GM12891 (cell line): ENCODE results near the gene DCC.

Experiments
- DNase-seq: peaks from one replicate; pipeline ENCODE4 v3.0.0; 2011; ENCODE audit warnings: low spot score; ENCODE audit not compliant: insufficient read length
- FAIRE-seq: peaks from 2 replicates; lab custom pipeline; 2011; peaks lifted over from hg19 to GRCh38; lab: Jason Lieb, UNC
- PAX5 ChIP-seq: IDR thresholded peaks from 2 replicates; pipeline ENCODE4 v1.6.1; 2011; ENCODE audit warnings: low read length, moderate library complexity, mild to moderate bottlenecking; ENCODE audit not compliant: insufficient read depth, severe bottlenecking
- POLR2A ChIP-seq: IDR thresholded peaks from 2 replicates; pipeline ENCODE4 v1.6.1; 2011; ENCODE audit warnings: low read depth, low read length, control low read depth
- POLR2AphosphoS5 ChIP-seq: IDR thresholded peaks from 2 replicates; pipeline ENCODE4 v1.6.1; 2011; ENCODE audit warnings: low read depth, low read length, control low read depth
- POU2F2 ChIP-seq: IDR thresholded peaks from 2 replicates; pipeline ENCODE4 v1.6.1; 2011; ENCODE audit warnings: low read depth, mild to moderate bottlenecking, control low read depth, low read length, moderate library complexity
- SPI1 ChIP-seq: IDR thresholded peaks from 2 replicates; pipeline ENCODE4 v1.6.1; 2011; ENCODE audit warnings: low read depth, low read length, control low read depth
- TAF1 ChIP-seq: IDR thresholded peaks from 2 replicates; pipeline ENCODE4 v1.6.1; 2011; ENCODE audit warnings: low read depth, low read length, control low read depth

The DCC gene

GRCh38 chr18:52437161-52437560 is 97.2 kb downstream of the DCC start:
- DNase-seq (no peak), FAIRE-seq (no peak)
- no peak for TF ChIP-seq POU2F2
- no peak for TF ChIP-seq POLR2A
- no peak for TF ChIP-seq TAF1
- TF ChIP-seq POLR2AphosphoS5, result no peak
- TF ChIP-seq SPI1, result no peak
- TF ChIP-seq PAX5, result no peak

DNA sequence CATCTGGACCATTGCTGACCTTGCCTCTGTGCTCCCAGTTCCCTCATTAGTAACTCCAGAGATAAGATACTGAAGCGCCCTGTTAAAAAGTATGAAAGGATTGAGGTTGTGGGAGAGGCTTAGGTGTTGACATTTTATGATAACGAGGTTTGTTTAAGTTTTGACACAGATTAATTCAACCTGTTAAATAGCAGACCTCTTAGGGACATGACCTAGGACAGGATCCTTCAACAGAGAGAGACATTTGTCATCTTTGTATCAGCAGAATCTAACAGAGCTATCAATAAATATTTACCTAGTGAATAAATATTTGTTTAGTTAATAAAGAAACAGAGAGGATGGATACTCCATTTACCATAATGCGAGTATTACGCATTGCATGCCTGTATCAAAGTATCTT is 99.5 kb downstream of the DCC start:
- TF ChIP-seq SPI1 (no peak), PAX5 (no peak), POLR2A (no peak), POLR2AphosphoS5 (no peak)
- FAIRE-seq (no peak), DNase-seq (no peak)

DNA sequence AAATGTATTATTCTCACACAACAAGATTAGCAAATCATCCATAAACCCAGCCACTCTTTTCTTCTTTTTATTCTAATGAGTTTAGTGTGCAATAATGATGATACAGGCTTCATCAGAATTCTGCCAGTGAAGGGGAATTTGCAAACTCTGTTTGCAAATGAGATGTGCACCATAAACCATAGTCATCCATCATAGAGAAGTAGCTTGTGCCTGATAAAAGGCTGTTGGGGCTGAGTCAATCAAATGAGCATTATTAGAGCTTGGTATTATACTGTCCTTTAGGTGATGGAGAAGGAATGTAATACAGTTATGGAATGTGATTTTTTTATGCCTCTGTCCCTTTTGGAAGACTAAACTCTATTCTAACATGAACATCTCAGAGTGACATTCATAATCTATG is 101.8 kb downstream of the DCC start:
- no peak for FAIRE-seq

GRCh38 chr18:52442686-52443085 is 102.7 kb downstream of the DCC start:
- TF ChIP-seq SPI1 (no peak), POU2F2 (no peak), PAX5 (no peak), POLR2AphosphoS5 (no peak), POLR2A (no peak), TAF1 (no peak)
- FAIRE-seq, result no peak
- DNase-seq, result no peak

More for the DNA sequence above, 101.8 kb downstream of the DCC start:
- no peak for DNase-seq
- TF ChIP-seq TAF1 (no peak), PAX5 (no peak), SPI1 (no peak), POLR2AphosphoS5 (no peak), POLR2A (no peak), POU2F2 (no peak)

GRCh38 chr18:52451256-52451655 is 111.3 kb downstream of the DCC start:
- no peak for FAIRE-seq
- TF ChIP-seq PAX5 (no peak), POLR2A (no peak)
- no peak for DNase-seq

DNA sequence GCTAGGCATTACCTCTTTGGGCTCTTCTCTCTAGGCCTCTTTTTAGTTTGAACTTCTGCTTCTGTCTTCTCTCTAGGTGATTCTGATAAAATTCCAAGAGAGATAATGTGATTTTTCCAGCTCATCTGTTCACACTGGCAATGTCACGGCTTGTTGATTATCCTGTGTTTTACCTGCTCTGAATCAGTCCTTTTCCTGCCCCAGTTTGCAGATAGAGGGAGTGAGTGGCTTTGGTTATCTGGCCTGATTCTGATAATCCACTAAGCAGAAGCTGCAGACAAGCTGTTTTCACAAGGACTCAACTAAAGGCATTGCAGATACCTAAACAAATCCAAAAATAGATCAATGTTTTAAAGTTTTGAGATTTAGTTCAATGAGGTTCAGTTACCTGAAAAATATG is 111.9 kb downstream of the DCC start:
- no peak for TF ChIP-seq PAX5
- no peak for TF ChIP-seq POLR2A
- TF ChIP-seq POLR2AphosphoS5, result no peak
- TF ChIP-seq SPI1, result no peak
- TF ChIP-seq POU2F2, result no peak
- TF ChIP-seq TAF1, result no peak
- no peak for DNase-seq
- FAIRE-seq, result no peak

GRCh38 chr18:52452427-52452826 is 112.4 kb downstream of the DCC start:
- DNase-seq (no peak), FAIRE-seq (no peak)
- TF ChIP-seq TAF1, result no peak
- no peak for TF ChIP-seq POLR2AphosphoS5
- no peak for TF ChIP-seq POU2F2
- no peak for TF ChIP-seq PAX5

- FAIRE-seq (no peak), DNase-seq (no peak)
- TF ChIP-seq POLR2A, result no peak
- no peak for TF ChIP-seq POLR2AphosphoS5
- TF ChIP-seq SPI1, result no peak
- no peak for TF ChIP-seq TAF1
- no peak for TF ChIP-seq PAX5
- TF ChIP-seq POU2F2, result no peak
Measured at GRCh38 chr18:52459890-52460289, 119.9 kb downstream of the DCC start.

- DNase-seq (no peak), FAIRE-seq (no peak)
- TF ChIP-seq PAX5, result no peak
- TF ChIP-seq SPI1, result no peak
Measured at GRCh38 chr18:52462853-52463252, 122.9 kb downstream of the DCC start.

DNA sequence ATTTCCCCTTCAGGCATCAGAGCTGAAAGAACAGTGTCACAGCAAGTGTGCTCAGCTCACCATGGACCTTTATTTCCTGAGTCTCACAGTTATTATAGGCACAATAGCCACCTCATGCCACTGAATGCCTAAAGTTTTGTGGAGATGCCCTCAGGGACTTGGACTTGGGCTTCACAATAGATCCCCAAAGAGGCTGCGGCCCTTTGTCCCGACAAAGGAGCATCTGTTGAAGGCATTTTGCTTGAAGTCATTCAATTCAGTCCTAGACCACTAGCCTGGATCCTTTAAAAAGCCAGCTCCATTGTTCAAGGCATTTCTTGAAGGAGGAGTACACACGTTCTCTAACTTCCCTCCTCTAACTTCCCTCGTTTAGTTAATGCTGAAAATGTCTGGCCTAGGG is 125.4 kb downstream of the DCC start:
- no peak for DNase-seq
- TF ChIP-seq TAF1, result no peak
- TF ChIP-seq PAX5, result no peak
- no peak for TF ChIP-seq SPI1
- no peak for TF ChIP-seq POLR2AphosphoS5
- no peak for TF ChIP-seq POLR2A
- no peak for TF ChIP-seq POU2F2
- no peak for FAIRE-seq

DNA sequence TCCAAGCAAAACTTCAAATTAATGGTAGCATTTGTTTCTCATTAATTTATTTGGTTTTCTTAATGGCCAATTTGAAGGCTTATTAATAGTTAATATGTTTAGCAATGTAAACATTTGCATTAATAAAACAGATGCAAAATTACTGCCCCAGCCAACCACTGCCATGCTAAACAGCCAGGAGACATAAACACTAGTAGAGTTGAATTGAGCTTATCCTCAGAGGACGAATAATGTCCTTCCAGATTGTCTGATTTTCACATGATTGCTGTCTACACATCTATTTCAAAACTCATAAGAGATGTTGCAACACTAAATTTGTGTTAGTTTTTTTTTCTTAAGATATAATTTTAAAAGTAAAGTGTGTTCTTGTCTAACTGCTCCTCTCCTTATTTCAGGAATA is 128.5 kb downstream of the DCC start:
- TF ChIP-seq POLR2AphosphoS5 (no peak), PAX5 (no peak), TAF1 (no peak), POLR2A (no peak), SPI1 (no peak), POU2F2 (no peak)
- DNase-seq, result no peak
- FAIRE-seq, result no peak
